ENCODE results near the gene PLEKHD1. TPM values are rescaled to one million over a fixed set of nuclear protein-coding genes. Genes with fewer than 3 reads are reported as not detected.
A peak's percentile ranks its signal among the peaks of the same experiment; 100 is the strongest.

The PLEKHD1 gene
- total RNA-seq, 1 donor from 2014 or later, result not detected

DNA sequence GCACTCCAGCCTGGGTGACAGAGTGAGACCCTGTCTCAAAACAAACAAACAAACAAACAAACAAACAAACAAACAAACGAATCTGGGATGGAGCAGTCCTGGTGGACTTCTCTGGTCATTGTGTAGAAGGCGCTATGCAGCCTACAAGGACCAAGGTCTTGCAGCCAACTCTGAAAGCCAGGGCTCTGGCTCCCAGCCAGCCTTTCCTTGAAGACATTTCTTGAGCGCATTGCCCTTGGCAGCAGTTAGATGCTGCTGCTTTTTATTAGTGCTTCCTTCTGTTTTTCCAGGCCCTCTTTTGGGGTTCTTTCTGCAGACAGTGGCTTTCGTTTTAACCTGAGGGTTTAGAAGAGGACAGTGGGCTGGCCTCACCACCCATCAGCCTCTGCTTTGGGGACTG is 70.0 kb downstream of the PLEKHD1 start:
- H3K4me1 ChIP-seq, result peaks cover 16% of the 10 kb centered on the region

DNA sequence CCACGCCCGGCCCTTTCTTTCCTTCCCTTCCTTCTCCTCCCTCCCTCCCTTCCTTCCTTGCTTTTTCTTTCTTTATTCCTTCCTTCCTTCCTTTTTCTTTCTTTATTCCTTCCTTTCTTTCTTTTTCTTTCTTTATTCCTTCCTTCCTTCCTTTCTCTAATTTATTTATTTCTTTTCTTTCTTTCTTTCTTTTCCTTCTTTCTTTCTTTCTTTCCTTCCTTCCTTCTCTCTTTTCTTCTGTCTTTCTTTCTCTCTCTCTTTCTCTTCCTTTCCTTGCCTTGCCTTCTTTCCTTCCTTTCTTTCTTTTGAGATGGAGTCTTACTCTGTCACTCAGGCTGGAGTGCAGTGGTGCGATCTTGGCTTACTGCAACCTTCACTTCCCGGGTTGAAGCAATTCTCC is 74.2 kb downstream of the PLEKHD1 start:
- Histone ChIP-seq H3F3A (ENCODE audit: low read depth) (peaks cover 13% of the 10 kb centered on the region), H3K27me3 (no peaks in the 10 kb centered on the region), H2AFZ (replicated peaks) (no peak overlapping the region), H3K9me3 (ENCODE audit: low read depth) (no peaks in the 10 kb centered on the region), H3K36me3 (no peaks in the 10 kb centered on the region), H3K9ac (no peak overlapping the region), H3K79me2 (ENCODE audit: low read depth) (no peaks in the 10 kb centered on the region), H3K4me1 (peaks cover 32% of the 10 kb centered on the region), H3K4me3 (no peak overlapping the region), H3K27ac (no peak overlapping the region), H3K4me2 (no peak overlapping the region), H4K20me1 (ENCODE audit: low read depth) (no peaks in the 10 kb centered on the region)
- Mint-ChIP-seq H3K36me3 (no peaks in the 10 kb centered on the region), H3K4me3 (no peak overlapping the region), H3K27me3 (ENCODE audit: insufficient read depth, low read depth) (peaks cover 15% of the 10 kb centered on the region), H3K27ac (peak overlapping the region; percentile 100), H3K9me3 (no peaks in the 10 kb centered on the region), H3K4me1 (peaks cover 42% of the 10 kb centered on the region)
- no peak for DNase-seq (ENCODE audit: low spot score)
- TF ChIP-seq, protein P1, sequence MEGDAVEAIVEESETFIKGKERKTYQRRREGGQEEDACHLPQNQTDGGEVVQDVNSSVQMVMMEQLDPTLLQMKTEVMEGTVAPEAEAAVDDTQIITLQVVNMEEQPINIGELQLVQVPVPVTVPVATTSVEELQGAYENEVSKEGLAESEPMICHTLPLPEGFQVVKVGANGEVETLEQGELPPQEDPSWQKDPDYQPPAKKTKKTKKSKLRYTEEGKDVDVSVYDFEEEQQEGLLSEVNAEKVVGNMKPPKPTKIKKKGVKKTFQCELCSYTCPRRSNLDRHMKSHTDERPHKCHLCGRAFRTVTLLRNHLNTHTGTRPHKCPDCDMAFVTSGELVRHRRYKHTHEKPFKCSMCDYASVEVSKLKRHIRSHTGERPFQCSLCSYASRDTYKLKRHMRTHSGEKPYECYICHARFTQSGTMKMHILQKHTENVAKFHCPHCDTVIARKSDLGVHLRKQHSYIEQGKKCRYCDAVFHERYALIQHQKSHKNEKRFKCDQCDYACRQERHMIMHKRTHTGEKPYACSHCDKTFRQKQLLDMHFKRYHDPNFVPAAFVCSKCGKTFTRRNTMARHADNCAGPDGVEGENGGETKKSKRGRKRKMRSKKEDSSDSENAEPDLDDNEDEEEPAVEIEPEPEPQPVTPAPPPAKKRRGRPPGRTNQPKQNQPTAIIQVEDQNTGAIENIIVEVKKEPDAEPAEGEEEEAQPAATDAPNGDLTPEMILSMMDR (IDR thresholded peaks at IDR 0.05), result no peak
- TF ChIP-seq EZH2 (IDR thresholded peaks at IDR 0.05) (no peak), EZH2phosphoT487 (IDR thresholded peaks at IDR 0.05) (no peak)

More for the DNA sequence above, 70.0 kb downstream of the PLEKHD1 start:
- Histone ChIP-seq H3K27me3 (no peaks in the 10 kb centered on the region), H3K36me3 (no peaks in the 10 kb centered on the region), H3F3A (ENCODE audit: low read depth) (peaks cover 9% of the 10 kb centered on the region), H3K27ac (no peak overlapping the region), H2AFZ (replicated peaks) (no peak overlapping the region), H3K4me3 (no peak overlapping the region), H4K20me1 (ENCODE audit: low read depth) (no peaks in the 10 kb centered on the region), H3K9me3 (ENCODE audit: low read depth) (no peaks in the 10 kb centered on the region), H3K79me2 (ENCODE audit: low read depth) (no peaks in the 10 kb centered on the region), H3K4me2 (no peak overlapping the region), H3K9ac (no peak overlapping the region)
- H3K9me3 Mint-ChIP-seq, result peaks cover 2% of the 10 kb centered on the region
- no peak for DNase-seq (ENCODE audit: low spot score)
- H3K27ac Mint-ChIP-seq, result no peak overlapping the region
- no peaks in the 10 kb centered on the region for H3K36me3 Mint-ChIP-seq
- peaks cover 30% of the 10 kb centered on the region for H3K4me1 Mint-ChIP-seq
- H3K4me3 Mint-ChIP-seq, result no peak overlapping the region
- H3K27me3 Mint-ChIP-seq (ENCODE audit: insufficient read depth, low read depth), result peaks cover 5% of the 10 kb centered on the region
- TF ChIP-seq EZH2phosphoT487 (IDR thresholded peaks at IDR 0.05), result no peak
- no peak for TF ChIP-seq EZH2 (IDR thresholded peaks at IDR 0.05)
- TF ChIP-seq, protein P1 (IDR thresholded peaks at IDR 0.05), result no peak

DNA sequence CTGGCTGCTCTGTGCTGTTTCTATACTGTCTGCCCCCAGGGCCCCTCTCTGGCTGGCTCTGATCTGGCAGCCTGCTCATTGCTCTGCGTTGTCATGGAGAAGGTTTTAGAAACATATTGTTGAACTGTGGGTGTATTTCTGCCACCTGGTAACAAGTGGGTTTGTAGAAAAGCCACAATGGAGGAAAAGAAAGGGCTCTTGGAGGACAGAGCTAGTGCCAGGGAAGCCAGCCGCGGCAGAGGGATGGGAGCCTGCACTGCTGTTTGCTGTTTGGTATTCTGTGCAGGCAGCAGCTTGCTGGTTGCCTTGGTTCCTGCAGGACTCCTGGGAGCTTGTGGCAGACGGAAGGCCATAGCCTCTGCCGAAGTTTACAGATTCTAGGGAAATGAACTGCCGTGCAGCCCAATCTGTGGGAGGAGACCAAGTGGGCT is 75.1 kb downstream of the PLEKHD1 start:
- H4K20me1 ChIP-seq (ENCODE audit: low read depth), result no peaks in the 10 kb centered on the region
- no peak overlapping the region for H3K4me3 ChIP-seq
- no peaks in the 10 kb centered on the region for H3K9me3 ChIP-seq (ENCODE audit: low read depth)
- Mint-ChIP-seq H3K4me3 (peak overlapping the region; percentile 69), H3K4me1 (peaks cover 42% of the 10 kb centered on the region), H3K27ac (peak overlapping the region; percentile 100), H3K36me3 (no peaks in the 10 kb centered on the region), H3K9me3 (no peaks in the 10 kb centered on the region), H3K27me3 (ENCODE audit: insufficient read depth, low read depth) (peaks cover 17% of the 10 kb centered on the region)
- no peaks in the 10 kb centered on the region for H3K36me3 ChIP-seq
- peak overlapping the region; percentile 11 for H3K27ac ChIP-seq
- H3K27me3 ChIP-seq, result no peaks in the 10 kb centered on the region
- DNase-seq (ENCODE audit: low spot score), result peak; percentile 23
- H3K4me1 ChIP-seq, result peaks cover 32% of the 10 kb centered on the region
- H3K9ac ChIP-seq, result no peak overlapping the region
- H3K4me2 ChIP-seq, result peak overlapping the region; percentile 58
- peak overlapping the region; percentile 77 for H2AFZ ChIP-seq (replicated peaks)
- H3F3A ChIP-seq (ENCODE audit: low read depth), result peaks cover 13% of the 10 kb centered on the region
- TF ChIP-seq, protein P1 (IDR thresholded peaks at IDR 0.05), result no peak
- TF ChIP-seq EZH2 (IDR thresholded peaks at IDR 0.05), result no peak
- TF ChIP-seq EZH2phosphoT487 (IDR thresholded peaks at IDR 0.05), result no peak
- no peaks in the 10 kb centered on the region for H3K79me2 ChIP-seq (ENCODE audit: low read depth)

Measured in neural progenitor cell (in vitro differentiated cells).